NCI-H748 (cell line): Measurements from ENCODE around the gene CHRFAM7A.
"Not testable (repeated sequence)": the region's sequence is repeated elsewhere in the genome, so short reads cannot be mapped to it uniquely, and the experiment has no call there.

Experiments
- DNase-seq: peaks from one replicate; lab custom pipeline; 2025; ENCODE audit not compliant: unreplicated experiment; lab: John Stamatoyannopoulos, UW

Gene CHRFAM7A

DNA sequence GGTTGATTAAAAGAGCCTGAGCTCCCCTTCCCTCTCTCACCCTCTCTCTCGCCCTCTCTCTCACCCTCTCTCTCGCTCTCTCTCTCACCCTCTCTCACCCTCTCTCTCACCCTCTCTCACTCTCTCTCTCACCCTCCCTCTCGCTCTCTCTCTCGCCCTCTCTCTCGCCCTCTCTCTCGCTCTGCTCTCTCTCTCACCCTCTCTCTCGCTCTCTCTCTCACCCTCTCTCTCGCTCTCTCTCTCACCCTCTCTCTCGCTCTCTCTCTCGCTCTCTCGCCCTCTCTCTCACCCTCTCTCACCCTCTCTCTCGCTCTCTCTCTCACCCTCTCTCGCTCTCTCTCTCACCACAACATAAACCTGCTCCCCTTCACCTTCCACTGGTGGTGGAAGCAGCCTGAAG lies 67.2 kb downstream of the CHRFAM7A start:
- not testable (repeated sequence) for DNase-seq

DNA sequence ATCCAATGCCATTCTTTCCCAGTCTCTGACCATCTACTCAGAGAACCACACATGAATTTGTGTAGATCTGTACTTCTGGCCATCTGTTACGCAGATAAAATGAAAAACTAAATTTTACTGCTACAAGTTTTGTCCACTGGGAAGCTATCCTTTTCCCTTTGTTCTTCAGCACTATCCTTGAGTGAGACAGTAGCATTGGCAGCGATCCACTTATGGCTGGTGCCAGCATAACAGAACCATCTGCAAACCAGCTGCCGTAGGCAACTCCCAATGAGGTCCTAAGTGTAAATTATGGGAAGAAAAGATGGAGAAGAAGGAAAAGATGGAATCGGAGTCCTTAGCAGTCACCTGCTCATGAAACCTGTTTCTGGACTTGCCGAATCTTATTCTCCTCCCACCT lies 72.3 kb downstream of the CHRFAM7A start:
- not testable (repeated sequence) for DNase-seq

GRCh38 chr15:30315704-30316103 lies 77.6 kb downstream of the CHRFAM7A start:
- DNase-seq, result not testable (repeated sequence)

DNA sequence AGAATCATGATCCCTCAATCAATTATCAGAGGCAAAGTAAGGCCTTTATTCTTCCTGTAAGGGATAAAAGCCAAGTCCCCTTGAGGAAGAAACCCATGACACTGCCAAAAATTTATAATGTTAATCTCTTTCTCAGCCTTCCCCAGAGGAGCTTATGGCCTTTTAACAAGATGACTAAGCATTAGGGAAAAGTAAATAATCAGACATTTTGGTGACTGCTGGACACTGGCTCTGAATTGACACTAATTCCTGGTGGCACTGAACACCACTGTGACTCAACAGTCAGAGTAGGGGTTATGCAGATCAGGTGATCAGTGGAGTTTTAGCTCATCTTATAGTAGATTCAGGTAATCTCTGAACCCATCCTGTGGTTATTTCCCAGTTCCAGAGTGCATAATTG lies 82.8 kb downstream of the CHRFAM7A start:
- not testable (repeated sequence) for DNase-seq
